ENCODE measurements around the gene C2orf81.

DNA sequence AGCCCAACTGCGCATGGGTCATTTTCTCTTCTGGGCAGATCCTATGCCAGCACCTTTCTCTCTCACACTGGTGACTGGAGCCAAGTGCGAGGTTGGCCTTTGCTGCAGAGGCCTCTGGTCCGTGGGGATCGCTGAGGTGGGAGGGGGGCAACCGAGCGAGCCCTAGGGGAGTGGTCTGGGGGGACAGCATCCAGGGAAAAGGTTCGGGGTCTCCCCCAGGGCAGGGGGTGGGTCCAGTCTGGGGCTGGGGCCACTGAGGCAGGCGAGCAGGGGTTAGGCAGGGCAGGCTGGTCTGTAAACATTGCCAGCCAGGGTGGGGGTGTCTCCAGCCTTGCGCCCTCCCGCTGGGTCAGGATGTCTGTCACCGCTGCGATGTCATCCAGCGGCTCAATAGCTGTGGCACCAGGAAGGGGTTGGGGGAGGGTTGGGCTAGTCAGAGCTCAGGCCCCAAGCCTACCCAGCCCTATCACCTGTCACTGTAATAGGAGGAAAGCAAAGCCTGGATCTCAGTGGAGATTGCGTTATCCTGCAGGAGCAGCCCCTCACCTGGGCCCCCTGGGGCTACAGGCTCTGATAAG, 4.9 kb upstream of the C2orf81 start:
- TF ChIP-seq, protein P1, sequence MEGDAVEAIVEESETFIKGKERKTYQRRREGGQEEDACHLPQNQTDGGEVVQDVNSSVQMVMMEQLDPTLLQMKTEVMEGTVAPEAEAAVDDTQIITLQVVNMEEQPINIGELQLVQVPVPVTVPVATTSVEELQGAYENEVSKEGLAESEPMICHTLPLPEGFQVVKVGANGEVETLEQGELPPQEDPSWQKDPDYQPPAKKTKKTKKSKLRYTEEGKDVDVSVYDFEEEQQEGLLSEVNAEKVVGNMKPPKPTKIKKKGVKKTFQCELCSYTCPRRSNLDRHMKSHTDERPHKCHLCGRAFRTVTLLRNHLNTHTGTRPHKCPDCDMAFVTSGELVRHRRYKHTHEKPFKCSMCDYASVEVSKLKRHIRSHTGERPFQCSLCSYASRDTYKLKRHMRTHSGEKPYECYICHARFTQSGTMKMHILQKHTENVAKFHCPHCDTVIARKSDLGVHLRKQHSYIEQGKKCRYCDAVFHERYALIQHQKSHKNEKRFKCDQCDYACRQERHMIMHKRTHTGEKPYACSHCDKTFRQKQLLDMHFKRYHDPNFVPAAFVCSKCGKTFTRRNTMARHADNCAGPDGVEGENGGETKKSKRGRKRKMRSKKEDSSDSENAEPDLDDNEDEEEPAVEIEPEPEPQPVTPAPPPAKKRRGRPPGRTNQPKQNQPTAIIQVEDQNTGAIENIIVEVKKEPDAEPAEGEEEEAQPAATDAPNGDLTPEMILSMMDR (IDR thresholded peaks at IDR 0.05; ENCODE audit: insufficient read depth, low read length), result no peak
- no peak for TF ChIP-seq POLR2AphosphoS5 (IDR thresholded peaks at IDR 0.05; ENCODE audit: low read depth)
- TF ChIP-seq GABPA (IDR thresholded peaks at IDR 0.05; ENCODE audit: low read depth), result no peak
- no peak for TF ChIP-seq REST (IDR thresholded peaks at IDR 0.05; ENCODE audit: insufficient replicate concordance, low read depth)
- TF ChIP-seq SPI1 (IDR thresholded peaks at IDR 0.05; ENCODE audit: borderline replicate concordance, low read depth), result no peak

Measured in HL-60 (cell line).